Uterus (tissue), 2 donors: ENCODE measurements around the gene FEV.
"Not testable (repeated sequence)": the region's sequence is repeated elsewhere in the genome, so short reads cannot be mapped to it uniquely, and the experiment has no call there.

Source experiments
- CTCF ChIP-seq, 4 experiments: fragments of 200-600 bp in 2 of 4; fragments of 450-650 bp in 2 of 4; sonication (generic) in 2 of 4; IDR thresholded peaks; one replicate each; pipeline ENCODE4 v1.5.1; 2016 to 2019; ENCODE audit warnings: antibody characterized with exemption in 4 of 4, mild to moderate bottlenecking in 2 of 4, moderate library complexity in 1 of 4
- POLR2A ChIP-seq, 2 donors: fragments of 450-650 bp; IDR thresholded peaks; one replicate each; pipeline ENCODE4 v1.6.1; 2016; ENCODE audit warnings: antibody characterized with exemption in 2 of 2, mild to moderate bottlenecking in 1 of 2, moderate library complexity in 1 of 2

GRCh38 chr2:218931751-218932150 lies 53.2 kb downstream of the FEV start:
- not testable (repeated sequence) for TF ChIP-seq CTCF, POLR2A (IDR thresholded peaks at IDR 0.05)
